H1 (cell line): ENCODE results near the gene SLC5A2. TPM values are rescaled to one million over a fixed set of nuclear protein-coding genes. Genes with fewer than 3 reads are reported as not detected.

ENCODE experiments used
- CTCF ChIA-PET: fragments of 300-600 bp; sonication (Branson Sonifier 250); formaldehyde crosslinking; loops from one replicate; lab custom pipeline; 2021; ENCODE audit not compliant: partially characterized antibody; lab: Charles Lee
- POLR2A ChIA-PET: fragments of 300-600 bp; sonication (Branson Sonifier 250); formaldehyde crosslinking; loops from one replicate; lab custom pipeline; 2021; ENCODE audit warnings: inconsistent platforms; ENCODE audit not compliant: partially characterized antibody; lab: Charles Lee
- DNase-seq, 2 experiments: peaks; one replicate each; pipeline versions ENCODE4 v3.0.0 to v3.0.0-alpha.2; 2010 to 2022; ENCODE audit warnings: low spot score in 2 of 2, low read depth in 1 of 2, mixed read lengths in 1 of 2
- FAIRE-seq: peaks from 2 replicates; lab custom pipeline; 2011; peaks lifted over from hg19 to GRCh38; lab: Jason Lieb, UNC
- H2AFZ ChIP-seq: 2 replicates; pipeline ENCODE4 v1.8.1; 2012; ENCODE audit warnings: low read length, inconsistent platforms
- H2AK5ac ChIP-seq: 2 replicates; pipeline ENCODE4 v1.6.1; 2013; ENCODE audit warnings: low read depth, low read length
- H2BK120ac ChIP-seq: replicated peaks from 2 replicates; pipeline ENCODE3; 2013; ENCODE audit warnings: low read depth, low read length, inconsistent platforms
- H2BK12ac ChIP-seq: 2 replicates; pipeline ENCODE4 v1.6.1; 2013; ENCODE audit warnings: low read depth, low read length
- H2BK15ac ChIP-seq: 2 replicates; pipeline ENCODE4 v1.6.1; 2013; ENCODE audit warnings: low read length
- H2BK20ac ChIP-seq: 2 replicates; pipeline ENCODE4 v1.6.1; 2013; ENCODE audit warnings: low read length
- H2BK5ac ChIP-seq: 2 replicates; pipeline ENCODE4 v1.6.1; 2013; ENCODE audit warnings: low read depth, low read length
- H3K14ac ChIP-seq: 2 replicates; pipeline ENCODE4 v1.6.1; 2013; ENCODE audit warnings: inconsistent platforms; ENCODE audit not compliant: insufficient read length
- H3K18ac ChIP-seq: 2 replicates; pipeline ENCODE4 v1.6.1; 2013; ENCODE audit warnings: low read length; ENCODE audit errors: extremely low read depth
- H3K23ac ChIP-seq: 2 replicates; pipeline ENCODE4 v1.6.1; 2013; ENCODE audit warnings: inconsistent platforms; ENCODE audit not compliant: insufficient read length
- H3K23me2 ChIP-seq: 2 replicates; pipeline ENCODE4 v1.6.1; 2013; ENCODE audit warnings: low read depth, low read length
- H3K27ac ChIP-seq: 2 replicates; pipeline ENCODE4 v1.6.1; 2011; ENCODE audit warnings: low read depth, low read length, inconsistent platforms
- H3K27me3 ChIP-seq, 4 experiments: replicated peaks in 1 of 4; 1 replicate in 1 of 4; 2 replicates in 3 of 4; pipeline versions ENCODE4 v1.6.1 to v1.8.1; 2011 to 2013; ENCODE audit warnings: low read length in 3 of 4, mild to moderate bottlenecking in 3 of 4, inconsistent platforms in 2 of 4, mixed read lengths in 2 of 4, moderate library complexity in 1 of 4; ENCODE audit not compliant: control insufficient read depth in 3 of 4, insufficient read depth in 3 of 4; ENCODE audit errors: extremely low read depth in 1 of 4
- H3K36me3 ChIP-seq, 4 experiments: 2 replicates each; pipeline versions ENCODE4 v1.6.1 to v1.8.1; 2011 to 2013; ENCODE audit warnings: mild to moderate bottlenecking in 4 of 4, low read length in 3 of 4, moderate library complexity in 2 of 4, control low read depth in 1 of 4, inconsistent platforms in 1 of 4; ENCODE audit not compliant: insufficient read depth in 4 of 4, control insufficient read depth in 2 of 4
- H3K4ac ChIP-seq: replicated peaks from 2 replicates; pipeline ENCODE3; 2013; ENCODE audit warnings: low read length, low read depth, mixed read lengths, inconsistent platforms; ENCODE audit not compliant: insufficient read length
- H3K4me1 ChIP-seq, 4 experiments: replicated peaks in 1 of 4; 1 replicate in 1 of 4; 2 replicates in 3 of 4; pipeline versions ENCODE4 v1.6.1 to v1.8.1; 2011 to 2013; ENCODE audit warnings: low read length in 3 of 4, inconsistent platforms in 2 of 4, mixed read lengths in 1 of 4; ENCODE audit not compliant: insufficient read depth in 4 of 4, control insufficient read depth in 3 of 4
- H3K4me2 ChIP-seq, 2 experiments: 2 replicates each; pipeline versions ENCODE4 v1.6.1 to v1.8.1; 2011 to 2013; ENCODE audit warnings: low read depth in 2 of 2, low read length in 2 of 2, control low read depth in 1 of 2, inconsistent platforms in 1 of 2, mild to moderate bottlenecking in 1 of 2; ENCODE audit not compliant: insufficient read depth in 1 of 2
- H3K4me3 ChIP-seq, 4 experiments: fragments of 200-600, 300-600 bp in 1 of 4; sonication (generic), shearing (Covaris generic), sonication (Bioruptor Twin) in 1 of 4; 2 replicates each; pipeline versions ENCODE4 v1.5.1 to v1.8.1; 2011 to 2016; ENCODE audit warnings: low read length in 4 of 4, low read depth in 3 of 4, control low read depth in 2 of 4, inconsistent platforms in 2 of 4, mild to moderate bottlenecking in 2 of 4, mixed read lengths in 1 of 4, moderate library complexity in 1 of 4; ENCODE audit not compliant: insufficient read depth in 2 of 4; ENCODE audit errors: extremely low read depth in 1 of 4
- H3K56ac ChIP-seq: replicated peaks from 2 replicates; pipeline ENCODE3; 2013; ENCODE audit warnings: low read depth, mild to moderate bottlenecking, mixed read lengths, low read length, inconsistent platforms; ENCODE audit not compliant: insufficient read length
- H3K79me1 ChIP-seq: 2 replicates; pipeline ENCODE4 v1.6.1; 2013; ENCODE audit warnings: low read depth, low read length, control low read depth
- H3K79me2 ChIP-seq, 2 experiments: 2 replicates each; pipeline versions ENCODE4 v1.6.1 to v1.8.1; 2012 to 2013; ENCODE audit warnings: low read length in 2 of 2, mild to moderate bottlenecking in 2 of 2, inconsistent platforms in 1 of 2; ENCODE audit not compliant: insufficient read depth in 2 of 2, control insufficient read depth in 1 of 2
- H3K9ac ChIP-seq, 4 experiments: replicated peaks in 1 of 4; 1 replicate in 1 of 4; 2 replicates in 3 of 4; pipeline versions ENCODE4 v1.6.1 to v1.8.1; 2011 to 2013; ENCODE audit warnings: low read depth in 3 of 4, low read length in 3 of 4, control low read depth in 2 of 4, mild to moderate bottlenecking in 2 of 4, moderate library complexity in 2 of 4, inconsistent platforms in 1 of 4; ENCODE audit errors: extremely low read depth in 1 of 4
- H3K9me3 ChIP-seq, 2 experiments: 2 replicates each; pipeline versions ENCODE4 v1.6.1 to v1.8.1; 2012 to 2013; ENCODE audit warnings: mild to moderate bottlenecking in 2 of 2, moderate library complexity in 2 of 2, control low read depth in 1 of 2, inconsistent platforms in 1 of 2, low read depth in 1 of 2, low read length in 1 of 2, mixed read lengths in 1 of 2; ENCODE audit not compliant: insufficient read depth in 2 of 2
- H4K20me1 ChIP-seq, 2 experiments: replicated peaks in 1 of 2; 2 replicates each; pipeline versions ENCODE3 to v1.8.1; 2011 to 2013; ENCODE audit warnings: inconsistent platforms in 2 of 2, low read length in 2 of 2, mild to moderate bottlenecking in 1 of 2; ENCODE audit not compliant: insufficient read depth in 2 of 2, control insufficient read depth in 1 of 2
- H4K5ac ChIP-seq: 2 replicates; pipeline ENCODE4 v1.6.1; 2013; ENCODE audit warnings: low read length, low read depth, mixed read lengths, inconsistent platforms; ENCODE audit not compliant: insufficient read length
- H4K8ac ChIP-seq: 2 replicates; pipeline ENCODE4 v1.8.0; 2013; ENCODE audit warnings: mild to moderate bottlenecking, moderate library complexity, low read length, inconsistent platforms; ENCODE audit not compliant: insufficient read depth; ENCODE audit errors: extremely low read depth
- H4K91ac ChIP-seq: replicated peaks from 2 replicates; pipeline ENCODE3; 2013; ENCODE audit warnings: low read length, mixed read lengths, inconsistent platforms; ENCODE audit not compliant: insufficient read length
- BRCA1 ChIP-seq: IDR thresholded peaks from 2 replicates; pipeline ENCODE4 v1.6.1; 2012; ENCODE audit warnings: low read depth, low read length, improper control_type of control experiment
- CBX8 ChIP-seq: fragments of 300-800, 300-1000 bp; sonication (generic); IDR thresholded peaks from 2 replicates; pipeline ENCODE4 v1.7.1; 2016; ENCODE audit warnings: low read depth, low read length, borderline replicate concordance
- CHD1 ChIP-seq: IDR thresholded peaks from 2 replicates; pipeline ENCODE4 v1.6.1; 2012; ENCODE audit warnings: low read depth, low read length, improper control_type of control experiment
- CREB1 ChIP-seq: IDR thresholded peaks from 2 replicates; pipeline ENCODE4 v1.6.1; 2012; ENCODE audit warnings: inconsistent platforms
- CTBP2 ChIP-seq: IDR thresholded peaks from 2 replicates; pipeline ENCODE4 v1.7.0; 2011; ENCODE audit warnings: borderline replicate concordance, mild to moderate bottlenecking, moderate library complexity, mixed read lengths, low read length; ENCODE audit not compliant: insufficient read depth, insufficient read length
- FOSL1 ChIP-seq: IDR thresholded peaks from 2 replicates; pipeline ENCODE4 v1.6.1; 2011; ENCODE audit warnings: mild to moderate bottlenecking, low read depth, low read length, moderate library complexity; ENCODE audit not compliant: insufficient read depth
- JUN ChIP-seq: IDR thresholded peaks from 2 replicates; pipeline ENCODE4 v1.6.1; 2011; ENCODE audit warnings: low read depth, mild to moderate bottlenecking, improper control_type of control experiment, low read length
- MAFK ChIP-seq: IDR thresholded peaks from 2 replicates; pipeline ENCODE4 v1.6.1; 2012; ENCODE audit warnings: low read depth, mild to moderate bottlenecking, improper control_type of control experiment, low read length
- SIN3A ChIP-seq, 2 experiments: IDR thresholded peaks in 1 of 2; conservative IDR thresholded peaks in 1 of 2; 2 replicates each; pipeline ENCODE4 v1.6.1; 2011 to 2012; ENCODE audit warnings: low read length in 2 of 2, improper control_type of control experiment in 1 of 2, low read depth in 1 of 2, mild to moderate bottlenecking in 1 of 2
- YY1 ChIP-seq: IDR thresholded peaks from 2 replicates; pipeline ENCODE4 v1.6.1; 2011; ENCODE audit warnings: low read depth, mild to moderate bottlenecking, low read length
- ZNF274 ChIP-seq: IDR thresholded peaks from 2 replicates; pipeline ENCODE4 v1.7.0; 2012; ENCODE audit warnings: low read length, borderline replicate concordance; ENCODE audit errors: extremely low read depth
- WGBS, 2 experiments: shearing (Covaris generic) in 1 of 2; methylation state at CpG; one replicate each; pipeline versions ENCODE4 v1.1.6 to v1.1.7; 2013 to 2015; ENCODE audit warnings: low lambda C conversion rate in 2 of 2, mixed read lengths in 2 of 2, inconsistent platforms in 1 of 2, low coverage in 1 of 2, missing lambda C conversion rate in 1 of 2; ENCODE audit not compliant: insufficient replicate concordance in 2 of 2, insufficient coverage in 1 of 2, insufficient read length in 1 of 2; ENCODE audit errors: extremely low coverage in 1 of 2, missing lambda C conversion rate in 1 of 2; 5-methylcytosine and 5-hydroxymethylcytosine counted together
- polyA plus RNA-seq, 7 experiments: library from polyadenylated mRNA; depleted of rRNA in 3 of 7; stranded (reverse) in 5 of 7; unstranded in 2 of 7; fragments of >200 nt in 5 of 7; fragments of 200-250 nt in 2 of 7; gene quantifications; 1 replicate in 5 of 7; 2 replicates in 1 of 7; 4 replicates in 1 of 7; pipeline versions ENCODE4 v1.2.1 to v1.2.3, GENCODE V29; 2011 to 2013; ENCODE audit warnings: missing spikeins in 2 of 7, mixed read lengths in 2 of 7
- total RNA-seq: library from RNA; stranded (reverse); fragmentation: NEBNext Ultra II Directional; extraction: Animal tissue kit (Norgen Biotek cat#: 25700); gene quantifications from 2 replicates; pipeline ENCODE4 v1.2.1, GENCODE V29; 2021

The SLC5A2 gene
- total and polyA plus RNA-seq, 2 of the 8 experiments (the other 6 are each of a cell fraction or from before 2014, with no cell fraction given): 0.56 to 4.4 TPM

- Histone ChIP-seq H2BK15ac (no peak overlapping the region), H4K91ac (no peak overlapping the region), H2BK120ac (no peak overlapping the region), H3K27ac (no peak overlapping the region), H3K23me2 (no peaks in the 10 kb centered on the region), H3K56ac (no peak overlapping the region), H2BK12ac (no peak overlapping the region), H3K9me3 (no peaks in the 10 kb centered on the region), H3K4me2 (no peak overlapping the region), H2AFZ (no peak overlapping the region), H3K79me1 (no peaks in the 10 kb centered on the region), H3K4me1 (no peaks in the 10 kb centered on the region), H3K23ac (no peak overlapping the region), H2BK5ac (no peak overlapping the region), H3K14ac (no peak overlapping the region), H3K79me2 (no peaks in the 10 kb centered on the region), H2BK20ac (no peak overlapping the region), H4K5ac (no peak overlapping the region), H3K4me3 (no peak overlapping the region), H3K18ac (no peak overlapping the region), H3K36me3 (peaks cover 0 to 13% (median 1%) of the 10 kb centered on the region in 4 experiments; a peak in 4 of 8 replicates), H3K9ac (no peak overlapping the region), H4K20me1 (no peaks in the 10 kb centered on the region), H3K27me3 (no peaks in the 10 kb centered on the region), H4K8ac (no peak overlapping the region), H3K4ac (no peak overlapping the region), H2AK5ac (no peak overlapping the region)
- POLR2A ChIA-PET: interaction anchor here (0.9 kb wide), 1 partner anchor 24 kb away, joined by 3 read pairs; no protein-coding TSS in a partner anchor
- no peak for FAIRE-seq
- WGBS, 2 experiments: 89% methylated on average over 17 of the region's 20 CpGs; no CpG with 5 or more reads in 1 of the 2 experiments
- no peak for DNase-seq
- CTCF ChIA-PET: interaction anchor here (0.6 to 1.0 kb wide), 2 partner anchors 14 to 403 kb away, joined by 3 read pairs; no protein-coding TSS in a partner anchor
- no peak for TF ChIP-seq YY1
- TF ChIP-seq CTBP2: no peak
- no peak for TF ChIP-seq BRCA1
- no peak for TF ChIP-seq CREB1
- no peak for TF ChIP-seq CBX8
- no peak for TF ChIP-seq MAFK
- TF ChIP-seq ZNF274: no peak
- TF ChIP-seq SIN3A (conservative IDR thresholded peaks at IDR 0.05 in 1 of 2, IDR thresholded peaks at IDR 0.05 in 1 of 2; ENCODE audit: low read depth in 1 of 2, low read length in 2 of 2): no peak
- TF ChIP-seq CHD1: no peak
- TF ChIP-seq JUN: no peak
- TF ChIP-seq FOSL1: no peak
Observed at GRCh38 chr16:31465788-31466370, 17.0 kb upstream of the SLC5A2 start.
